HG03135 (cell line): Measurements from ENCODE around the gene ADM2.
"Not testable (repeated sequence)": the region's sequence is repeated elsewhere in the genome, so short reads cannot be mapped to it uniquely, and the experiment has no call there.

Experiments
- ATAC-seq: cut with Tn5 transposase; IDR thresholded peaks from one replicate; pipeline ENCODE4 v1.9.1; 2021; ENCODE audit warnings: mild to moderate bottlenecking, moderate library complexity; ENCODE audit not compliant: unreplicated experiment

Gene ADM2

GRCh38 chr22:50533856-50534711, 52.7 kb downstream of the ADM2 start:
- not testable (repeated sequence) for ATAC-seq

- no peak for ATAC-seq
These were observed 53.8 kb downstream of the ADM2 start for GRCh38 chr22:50535113-50535512.
